ENCODE data around the gene HCRTR1.

Gene HCRTR1

GRCh38 chr1:31674626-31675025, 57.1 kb downstream of the HCRTR1 start:
- in situ Hi-C loops (cut with HindIII; ENCODE audit: low sequenced_read_pairs), result loop anchor here (5.0 to 25.0 kb wide), 2 partner anchors 38 to 288 kb away; no protein-coding TSS in a partner anchor
- no peak for TF ChIP-seq CTCF (IDR thresholded peaks at IDR 0.05; ENCODE audit: low read depth, low read length, missing control alignments)
- H3K4me3 ChIP-seq (ENCODE audit: low read depth, low read length), result no peak overlapping the region
- no peak for DNase-seq (ENCODE audit: low read depth)

- in situ Hi-C loops (cut with HindIII; ENCODE audit: low sequenced_read_pairs), result no loop called here
- no peak for TF ChIP-seq CTCF (IDR thresholded peaks at IDR 0.05; ENCODE audit: low read depth, low read length, missing control alignments)
- no peak overlapping the region for H3K4me3 ChIP-seq (ENCODE audit: low read depth, low read length)
- no peak for DNase-seq (ENCODE audit: low read depth)
Measured at GRCh38 chr1:31675161-31675560, 57.7 kb downstream of the HCRTR1 start.

GRCh38 chr1:31675756-31676155, 58.3 kb downstream of the HCRTR1 start:
- no peak overlapping the region for H3K4me3 ChIP-seq (ENCODE audit: low read depth, low read length)
- in situ Hi-C loops (cut with HindIII; ENCODE audit: low sequenced_read_pairs), result no loop called here
- no peak for DNase-seq (ENCODE audit: low read depth)
- TF ChIP-seq CTCF (IDR thresholded peaks at IDR 0.05; ENCODE audit: low read depth, low read length, missing control alignments), result no peak

All from astrocyte of the cerebellum (primary cell).